A549 treated with RU486 at 1 μM for 4 hours (cell line): Measurements from ENCODE around the gene SPDYE4. TPM values are rescaled to one million over a fixed set of nuclear protein-coding genes. Genes with fewer than 3 reads are reported as not detected.

ENCODE experiments used
- total RNA-seq: library from RNA; stranded (reverse); fragments of 200-300 nt; extraction: Qiagen RNA extraction; gene quantifications from 5 replicates; pipeline ENCODE4 v1.2.3, GENCODE V29; 2022; ENCODE audit warnings: low read depth

SPDYE4 gene
- total RNA-seq, result not detected in 5 replicates

GRCh38 chr17:8758137-8758596, at the start of gene SPDYE4:
SPDYE4 (minus strand) TSS chr17:8758546; CDS start chr17:8758382, 164 bp downstream.

GRCh38 chr17:8798846-8799569, 40.7 kb upstream of the SPDYE4 start, which contains the start of gene MFSD6L:
MFSD6L (minus strand) TSS chr17:8799365; CDS start chr17:8799120, 245 bp downstream.

Other genes with a start within 250 kb of the SPDYE4 start
- gene MYH10, start 127.8 kb downstream of the SPDYE4 start, total RNA-seq, result 18.4 to 25.6 TPM (median 21.3 TPM) in 5 replicates
- gene CCDC42, start 13.7 kb downstream of the SPDYE4 start, total RNA-seq, result not detected in 5 replicates
- gene MFSD6L, start 40.8 kb upstream of the SPDYE4 start, total RNA-seq, result not detected in 5 replicates
- not detected in 5 replicates for gene PIK3R6, start 109.1 kb upstream of the SPDYE4 start, total RNA-seq
- 0.25 TPM in 1 of 5 replicates, not detected in the others for gene PIK3R5, start 207.2 kb upstream of the SPDYE4 start, total RNA-seq